ENCODE results near the gene CYREN.
"Not testable (repeated sequence)": the region's sequence is repeated elsewhere in the genome, so short reads cannot be mapped to it uniquely, and the experiment has no call there.

CYREN gene

DNA sequence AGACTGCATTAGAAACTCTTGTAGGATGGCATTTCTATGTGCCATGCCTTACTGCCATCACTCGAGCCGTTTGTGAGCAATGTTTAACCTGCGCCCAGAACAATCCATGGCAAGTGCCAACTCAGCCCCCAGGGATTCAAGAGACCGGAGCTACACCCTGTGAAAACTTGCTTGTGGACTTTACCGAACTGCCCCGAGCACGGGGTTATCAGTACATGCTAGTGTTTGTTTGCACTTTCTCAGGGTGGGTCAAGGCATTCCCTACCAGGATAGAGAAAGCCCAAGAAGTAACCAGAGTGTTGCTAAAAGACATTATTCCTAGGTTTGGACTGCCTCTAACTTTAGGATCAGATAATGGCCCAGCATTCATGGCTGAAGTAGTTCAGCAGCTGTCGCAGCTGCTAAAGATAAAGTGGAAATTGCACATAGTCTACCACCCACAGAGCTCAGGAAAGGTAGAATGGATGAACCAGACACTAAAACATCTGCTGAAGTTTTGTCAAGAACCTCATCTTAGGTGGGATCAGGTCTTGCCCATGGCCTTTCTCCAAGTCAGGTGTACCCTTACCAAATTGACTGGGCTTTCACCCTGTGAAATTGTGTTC is 8.9 kb upstream of the CYREN start:
- no peak for DNase-seq (ENCODE audit: extremely low read depth in 1 of 2, low read depth in 1 of 2)

DNA sequence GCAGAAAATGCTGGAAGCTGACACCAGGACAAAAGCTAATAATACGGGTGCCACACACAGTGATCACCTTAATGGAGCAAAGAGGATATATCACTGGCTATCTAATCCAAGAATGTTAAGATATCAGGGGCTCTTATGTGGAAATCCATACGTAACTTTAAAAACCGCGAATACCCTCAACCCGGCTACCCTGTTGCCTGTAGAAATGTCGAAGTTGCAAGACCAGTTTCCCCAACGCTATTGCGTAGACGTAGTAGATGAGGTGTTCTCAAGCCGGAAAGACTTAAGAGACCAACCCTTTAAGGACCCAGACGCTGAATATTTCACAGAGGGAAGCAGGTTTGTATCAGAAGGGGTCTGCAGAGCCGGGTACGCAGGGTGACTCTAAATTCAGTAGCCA is 7.9 kb upstream of the CYREN start:
- DNase-seq (ENCODE audit: extremely low read depth in 1 of 2, low read depth in 1 of 2), result no peak

DNA sequence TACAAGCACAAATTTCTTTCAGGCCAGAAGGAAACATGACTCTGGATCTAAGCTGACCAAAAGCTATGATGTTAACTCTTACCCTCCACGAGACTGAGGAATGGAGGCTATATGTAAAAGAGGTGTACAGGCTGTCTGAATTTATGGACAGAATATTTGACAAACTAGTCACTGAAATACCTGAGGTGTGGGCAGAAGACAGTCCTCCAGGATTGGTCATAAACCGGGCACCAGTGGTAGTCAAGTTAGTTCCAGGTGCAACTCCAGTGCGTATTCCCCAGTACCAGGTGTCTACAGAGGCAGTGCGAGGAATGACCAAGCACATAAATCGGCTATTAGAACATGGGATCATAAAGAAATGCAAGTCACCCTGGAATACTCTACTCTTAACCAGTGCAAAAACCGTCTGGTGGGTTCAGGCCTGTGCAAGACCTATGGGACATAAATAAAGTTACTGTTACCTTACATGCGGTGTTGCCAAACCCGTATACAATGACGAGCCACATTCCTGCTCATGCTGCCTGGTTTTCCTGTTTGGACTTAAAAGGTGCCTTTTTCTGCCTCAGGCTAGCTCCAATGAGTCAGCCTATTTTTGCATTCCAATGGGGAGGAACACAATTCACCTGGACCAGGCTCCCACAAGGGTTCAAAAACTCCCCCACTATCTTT is 6.7 kb upstream of the CYREN start:
- DNase-seq (ENCODE audit: extremely low read depth in 1 of 2, low read depth in 1 of 2), result no peak

DNA sequence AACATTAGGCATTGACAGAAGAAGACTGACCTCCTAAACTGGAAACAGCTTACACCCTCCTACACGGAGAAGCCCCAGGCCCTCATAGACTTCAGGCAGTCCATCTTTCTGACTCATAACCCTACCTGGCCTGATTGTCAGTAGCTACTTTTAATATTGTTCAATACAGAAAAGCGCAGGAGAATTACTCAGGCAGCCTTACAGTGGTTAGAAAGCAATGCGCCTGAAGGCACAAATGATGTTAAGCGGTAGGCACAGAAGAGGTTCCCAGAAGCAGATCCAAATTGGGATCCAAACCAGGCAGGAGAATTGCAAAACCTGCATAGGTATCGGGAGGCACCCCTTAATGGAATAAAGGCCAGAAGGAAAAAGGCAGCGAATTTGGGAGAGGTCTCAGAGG is 5.4 kb upstream of the CYREN start:
- no peak for DNase-seq (ENCODE audit: extremely low read depth in 1 of 2, low read depth in 1 of 2)

DNA sequence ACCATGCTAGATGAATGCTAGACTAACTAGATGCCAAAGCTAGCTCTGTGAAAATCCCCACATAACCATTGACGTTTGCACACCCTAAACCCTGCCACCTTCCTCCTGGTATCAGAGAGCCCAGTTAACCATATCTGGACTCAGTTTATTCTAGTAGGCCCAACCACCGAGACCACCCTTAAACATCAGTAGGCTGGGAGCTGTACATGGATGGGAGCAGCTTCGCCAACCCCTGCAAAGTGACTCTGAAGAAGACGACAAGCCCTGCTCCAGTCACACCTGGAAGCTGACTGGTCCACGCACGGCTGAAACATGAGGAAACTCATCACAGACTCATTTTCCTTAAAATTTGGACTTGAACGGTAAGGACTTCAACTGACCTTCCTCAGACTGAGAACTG is 4.4 kb upstream of the CYREN start:
- no peak for DNase-seq (ENCODE audit: extremely low read depth in 1 of 2, low read depth in 1 of 2)

DNA sequence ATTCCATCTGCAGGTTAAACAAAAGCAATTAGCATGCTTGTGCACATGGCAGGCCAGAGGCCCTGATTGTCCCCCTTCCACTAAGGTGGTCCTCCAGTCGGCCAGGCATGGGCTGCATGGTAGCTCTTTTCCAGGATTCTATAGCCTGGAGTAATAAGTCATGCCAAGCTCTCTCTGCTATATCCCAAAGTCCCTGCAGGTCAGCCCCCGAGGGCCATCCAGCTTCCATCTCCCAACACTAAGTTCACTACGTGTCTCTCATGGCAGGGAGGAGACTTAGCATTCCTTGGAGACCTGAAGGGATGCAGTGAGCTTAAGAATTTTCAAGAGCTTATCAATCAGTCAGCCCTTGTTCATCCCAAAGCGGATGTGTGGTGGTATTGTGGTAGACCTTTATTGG is 3.4 kb upstream of the CYREN start:
- DNase-seq (ENCODE audit: extremely low read depth in 1 of 2, low read depth in 1 of 2), result not testable (repeated sequence)

DNA sequence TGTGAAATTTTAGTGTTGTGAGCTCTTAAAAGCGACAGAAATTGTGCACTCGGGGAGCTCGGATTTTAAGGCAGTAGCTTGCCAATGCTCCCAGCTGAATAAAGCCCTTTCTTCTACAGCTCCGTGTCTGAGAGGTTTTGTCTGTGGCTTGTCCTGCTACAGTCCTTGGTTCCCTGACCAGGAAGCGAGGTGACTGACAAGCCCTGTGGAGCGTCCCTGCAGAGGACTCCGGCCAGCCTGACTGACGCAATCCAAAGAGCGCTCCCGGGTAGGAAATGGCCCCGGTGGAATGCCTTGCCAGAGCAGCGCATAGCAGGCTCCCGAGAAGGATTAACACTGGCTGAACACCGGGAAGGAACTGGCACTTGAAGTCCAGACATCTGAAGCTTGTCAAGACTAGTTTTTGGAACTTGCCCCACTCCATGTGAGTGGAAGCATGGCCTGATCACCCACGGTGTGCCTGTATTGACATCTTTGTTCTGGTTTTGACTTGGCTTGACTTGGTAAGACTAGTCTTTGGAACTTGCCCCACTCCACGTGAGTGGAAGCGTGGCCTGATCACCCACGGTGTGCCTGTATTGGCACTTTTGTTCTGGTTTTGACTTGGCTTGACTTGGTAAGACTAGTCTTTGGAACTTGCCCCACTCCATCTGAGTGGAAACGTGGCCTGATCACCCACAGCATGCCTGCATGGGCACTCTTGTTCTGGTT is 1.2 kb upstream of the CYREN start:
- DNase-seq (ENCODE audit: extremely low read depth in 1 of 2, low read depth in 1 of 2), result not testable (repeated sequence)

DNA sequence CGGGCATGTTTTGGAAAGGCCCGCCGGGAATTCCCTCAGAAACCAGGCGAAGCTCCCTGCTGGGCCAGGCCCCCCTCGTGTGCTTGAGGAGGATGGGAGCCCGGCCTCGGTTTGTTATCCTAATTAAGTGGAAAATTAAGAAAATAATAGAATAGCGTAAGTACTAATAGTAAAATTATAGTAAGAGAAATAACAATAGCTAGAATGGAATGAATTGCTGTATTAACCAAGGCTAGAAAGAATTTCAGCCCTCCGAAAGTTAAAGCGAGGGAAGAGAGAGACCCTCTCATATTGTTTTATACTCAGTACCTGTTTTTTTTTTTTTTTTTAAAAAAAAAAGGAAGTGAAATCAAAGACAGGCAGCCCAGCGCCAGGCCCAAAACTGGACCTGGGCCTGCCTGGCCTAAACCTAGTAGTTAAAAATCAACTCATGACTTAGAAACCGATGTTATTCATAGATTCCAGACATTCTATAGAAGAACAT is 533 bp upstream of the CYREN start:
- DNase-seq (ENCODE audit: extremely low read depth in 1 of 2, low read depth in 1 of 2), result not testable (repeated sequence)

DNA sequence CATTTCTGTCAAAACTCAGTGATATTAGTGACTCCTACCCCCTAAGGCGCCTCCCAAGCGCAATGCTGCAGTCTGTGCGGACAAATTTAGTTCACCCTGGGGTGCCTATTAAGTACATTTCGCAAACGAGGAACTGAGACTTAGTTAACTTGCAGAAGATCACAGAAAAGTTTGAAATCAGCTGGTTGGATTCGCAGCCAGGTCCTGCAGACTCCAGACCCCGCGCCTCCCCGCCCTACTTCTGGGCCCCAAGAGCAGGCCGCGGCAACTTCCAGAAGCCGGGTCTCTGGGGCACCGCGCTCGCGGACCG is 588 bp downstream of the CYREN start:
- DNase-seq (ENCODE audit: extremely low read depth in 1 of 2, low read depth in 1 of 2), result no peak

DNA sequence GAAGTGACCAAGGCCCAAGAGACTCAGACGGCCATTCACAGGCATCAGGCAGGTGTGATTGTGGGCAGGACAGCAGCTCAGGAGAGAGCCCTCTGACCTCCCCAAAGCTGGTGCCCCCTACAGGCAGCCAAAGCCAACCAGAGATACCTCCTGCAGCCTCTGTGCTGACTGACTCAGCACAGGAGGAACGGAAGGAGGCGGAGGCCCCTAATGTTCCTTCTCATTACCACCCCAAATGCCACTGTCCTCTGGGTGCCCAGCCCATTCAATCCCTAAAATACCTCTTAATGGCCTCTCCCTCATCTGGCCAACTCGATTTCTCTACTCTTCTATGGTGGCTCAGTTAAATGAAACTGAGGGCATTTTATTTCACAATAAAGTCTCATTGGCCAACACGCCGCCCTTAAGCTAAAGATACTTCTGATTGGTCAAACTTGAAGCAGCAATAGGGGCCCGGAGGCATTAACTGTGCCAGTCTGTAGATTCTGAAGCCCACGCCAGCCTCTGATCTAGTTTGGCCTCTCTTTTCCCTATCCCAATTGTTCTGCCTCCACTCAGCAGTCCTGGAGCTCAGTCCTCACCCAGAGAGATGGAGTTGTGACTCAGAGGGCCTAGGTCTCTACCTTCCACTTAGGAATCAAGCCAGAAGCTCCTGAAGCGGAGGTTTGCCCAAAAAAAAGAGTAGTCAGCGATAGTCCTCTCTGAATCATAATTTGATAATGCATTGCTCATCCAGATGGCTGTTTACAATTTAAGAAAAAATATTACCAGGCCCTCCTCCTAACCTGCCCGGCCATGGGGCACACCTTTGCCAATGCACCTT is 1.2 kb downstream of the CYREN start:
- DNase-seq (ENCODE audit: extremely low read depth in 1 of 2, low read depth in 1 of 2), result peak; percentile 39 to 68

DNA sequence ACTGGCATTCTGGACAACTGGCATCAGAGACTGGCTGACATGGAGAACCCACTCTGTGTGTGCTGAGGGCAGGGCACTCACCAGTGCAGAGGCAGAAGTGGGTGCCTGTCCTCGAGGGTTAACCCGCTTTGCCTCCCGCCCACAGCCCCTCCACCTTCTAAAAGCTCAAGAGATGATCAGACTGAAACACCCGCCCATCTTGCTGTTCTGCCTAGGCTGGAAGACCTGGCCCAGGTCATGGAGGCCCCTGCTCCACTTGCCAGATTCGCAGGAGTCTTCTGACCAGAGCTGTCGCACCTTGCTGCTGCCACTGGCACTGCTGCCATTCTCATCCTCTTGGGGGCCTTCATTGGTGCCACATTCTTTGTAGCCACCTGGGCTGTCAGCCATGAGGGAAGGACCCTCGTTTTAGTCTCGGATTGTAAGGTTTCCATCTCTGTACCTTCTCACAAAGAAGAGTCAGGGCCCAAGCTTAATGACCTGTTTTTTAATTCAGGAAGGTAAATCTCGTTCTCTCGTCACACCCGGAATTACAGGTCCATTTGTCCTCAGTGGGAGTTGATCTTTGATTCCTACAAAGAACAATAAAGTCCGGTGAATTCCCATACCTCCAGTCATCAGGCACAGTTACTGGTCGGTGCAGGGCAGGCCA is 1.9 kb downstream of the CYREN start:
- DNase-seq (ENCODE audit: extremely low read depth in 1 of 2, low read depth in 1 of 2), result no peak

DNA sequence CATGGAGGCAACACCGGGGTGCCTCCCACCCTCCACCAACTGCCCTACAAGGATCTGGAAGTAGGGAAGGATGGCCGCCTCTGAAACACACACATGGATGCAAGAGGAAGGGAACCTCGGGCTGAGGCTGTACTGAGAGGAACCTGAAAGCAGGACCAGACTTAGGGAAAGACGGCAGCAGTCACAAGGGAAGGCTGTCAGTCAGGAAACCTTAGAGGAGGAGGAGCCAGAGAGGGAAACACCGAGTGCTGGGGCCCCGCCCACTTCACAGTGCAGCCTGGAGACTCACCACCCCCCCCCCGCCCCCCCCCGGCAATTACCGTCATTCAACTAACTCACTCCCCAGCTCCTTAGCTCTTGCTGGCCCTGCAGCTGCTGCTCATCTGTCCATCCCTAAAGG is 2.5 kb downstream of the CYREN start:
- DNase-seq (ENCODE audit: extremely low read depth in 1 of 2, low read depth in 1 of 2), result no peak

DNA sequence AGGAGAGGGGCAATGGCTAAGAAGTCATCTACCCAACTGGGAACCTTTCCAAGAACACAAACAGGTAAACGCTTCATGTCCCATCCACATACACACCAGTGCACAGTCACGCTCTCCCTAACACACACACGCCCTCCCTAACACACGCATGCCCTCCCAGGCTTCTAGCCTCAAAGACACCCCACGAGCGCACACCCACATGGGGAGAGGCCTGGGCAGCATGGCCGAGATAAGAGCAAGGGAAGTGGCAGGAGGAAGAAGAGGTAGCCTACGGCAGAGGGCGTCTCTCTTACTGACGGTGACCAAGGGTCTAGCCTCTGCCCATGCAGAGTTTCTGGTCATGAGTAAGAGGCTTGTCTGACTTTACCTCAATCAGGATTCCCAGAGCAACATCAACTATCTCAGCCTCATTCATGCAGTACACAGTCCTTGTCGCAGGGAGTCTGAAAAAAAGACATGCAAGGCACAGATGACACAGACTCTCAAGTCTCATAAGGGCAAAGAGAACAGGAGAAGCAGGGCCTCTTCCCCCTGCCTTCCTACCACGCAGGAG is 3.1 kb downstream of the CYREN start:
- DNase-seq (ENCODE audit: extremely low read depth in 1 of 2, low read depth in 1 of 2), result no peak

DNA sequence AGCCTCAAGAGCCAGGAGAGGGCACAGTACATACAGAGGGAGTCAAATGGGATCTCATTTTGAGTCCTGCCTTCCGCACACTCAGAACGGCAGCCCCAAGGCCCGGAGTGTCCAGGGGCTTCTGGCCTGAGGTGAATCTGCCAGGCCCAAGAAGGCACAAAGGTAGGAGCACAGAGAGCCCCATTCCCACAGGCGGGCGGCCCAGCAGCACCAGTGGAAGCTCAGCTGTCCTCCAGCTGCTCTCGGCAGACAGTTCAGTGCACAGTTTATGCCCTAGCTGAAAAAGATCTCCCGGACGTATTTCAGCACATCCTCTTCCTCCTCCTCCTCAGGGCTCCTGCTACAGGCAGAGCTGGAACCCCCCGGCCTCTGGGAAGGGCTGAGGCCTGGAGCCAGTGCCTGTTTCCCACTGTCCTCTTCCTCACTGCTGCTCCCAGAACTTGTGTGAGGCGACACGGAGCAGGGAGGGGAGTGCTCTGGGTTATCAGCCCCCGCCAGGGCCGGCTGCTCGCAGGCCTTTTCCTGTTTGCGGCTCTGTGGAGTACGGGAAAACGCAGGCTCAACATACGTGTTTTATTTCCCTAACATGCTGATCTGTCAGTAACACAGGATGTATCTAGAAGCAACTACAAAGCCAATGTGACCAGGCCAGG is 4.0 kb downstream of the CYREN start:
- no peak for DNase-seq (ENCODE audit: extremely low read depth in 1 of 2, low read depth in 1 of 2)

DNA sequence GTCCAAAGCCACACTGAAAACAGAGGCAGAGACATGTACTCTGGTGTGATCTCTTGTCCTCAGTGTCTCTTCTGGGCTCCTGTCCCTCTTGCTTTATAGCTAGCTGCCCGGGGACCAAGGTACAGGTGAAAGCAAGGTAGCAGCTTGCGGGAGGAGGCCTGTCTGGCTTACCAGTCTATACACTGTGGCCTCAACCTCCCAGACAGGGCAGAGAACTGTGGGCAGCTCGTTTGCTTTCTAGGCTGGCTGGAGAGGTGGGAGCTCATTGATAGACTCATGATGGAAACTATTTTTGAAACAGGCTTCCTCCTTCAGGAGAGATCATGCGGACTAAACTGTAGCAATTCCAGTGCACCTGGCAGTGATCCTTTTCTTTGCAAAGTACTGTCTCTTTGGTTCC is 4.6 kb downstream of the CYREN start:
- no peak for DNase-seq (ENCODE audit: extremely low read depth in 1 of 2, low read depth in 1 of 2)

DNA sequence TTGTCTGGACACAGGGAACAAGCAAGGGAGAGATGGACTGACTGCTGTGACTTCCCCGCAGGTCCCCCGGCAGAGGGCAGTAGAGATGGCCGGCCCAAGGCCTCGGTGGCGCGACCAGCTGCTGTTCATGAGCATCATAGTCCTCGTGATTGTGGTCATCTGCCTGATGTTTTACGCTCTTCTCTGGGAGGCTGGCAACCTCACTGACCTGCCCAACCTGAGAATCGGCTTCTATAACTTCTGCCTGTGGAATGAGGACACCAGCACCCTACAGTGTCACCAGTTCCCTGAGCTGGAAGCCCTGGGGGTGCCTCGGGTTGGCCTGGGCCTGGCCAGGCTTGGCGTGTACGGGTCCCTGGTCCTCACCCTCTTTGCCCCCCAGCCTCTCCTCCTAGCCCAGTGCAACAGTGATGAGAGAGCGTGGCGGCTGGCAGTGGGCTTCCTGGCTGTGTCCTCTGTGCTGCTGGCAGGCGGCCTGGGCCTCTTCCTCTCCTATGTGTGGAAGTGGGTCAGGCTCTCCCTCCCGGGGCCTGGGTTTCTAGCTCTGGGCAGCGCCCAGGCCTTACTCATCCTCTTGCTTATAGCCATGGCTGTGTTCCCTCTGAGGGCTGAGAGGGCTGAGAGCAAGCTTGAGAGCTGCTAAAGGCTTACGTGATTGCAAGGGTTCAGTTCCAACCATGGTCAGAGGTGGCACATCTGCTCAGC is 6.0 kb downstream of the CYREN start:
- no peak for DNase-seq (ENCODE audit: extremely low read depth in 1 of 2, low read depth in 1 of 2)

DNA sequence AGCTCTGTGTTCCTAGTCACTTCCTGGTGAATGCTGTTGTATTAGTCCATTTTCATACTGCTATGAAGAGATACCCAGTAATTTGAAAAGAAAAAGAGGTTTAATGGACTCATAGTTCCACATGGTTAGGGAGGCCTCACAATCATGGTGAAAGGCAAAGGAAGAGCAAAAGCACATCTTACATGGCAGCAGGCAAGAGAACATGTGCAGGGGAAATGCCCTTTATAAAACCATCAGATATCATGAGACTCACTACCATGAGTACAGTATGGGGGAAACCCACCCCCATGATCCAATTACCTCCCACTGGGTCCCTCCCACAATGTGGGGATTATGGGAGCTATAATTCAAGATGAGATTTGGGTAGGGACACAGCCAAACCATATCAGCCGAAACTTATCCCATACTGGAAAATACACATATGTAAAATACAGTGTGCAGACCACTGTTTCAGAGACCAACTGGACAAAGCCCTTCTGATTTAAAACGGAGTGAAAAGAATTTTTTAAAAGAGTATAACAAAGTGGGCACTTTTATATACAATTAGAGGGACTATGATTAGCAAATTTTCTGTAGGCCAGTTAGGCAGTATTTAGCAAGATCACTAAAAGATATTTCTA is 8.0 kb downstream of the CYREN start:
- no peak for DNase-seq (ENCODE audit: extremely low read depth in 1 of 2, low read depth in 1 of 2)

DNA sequence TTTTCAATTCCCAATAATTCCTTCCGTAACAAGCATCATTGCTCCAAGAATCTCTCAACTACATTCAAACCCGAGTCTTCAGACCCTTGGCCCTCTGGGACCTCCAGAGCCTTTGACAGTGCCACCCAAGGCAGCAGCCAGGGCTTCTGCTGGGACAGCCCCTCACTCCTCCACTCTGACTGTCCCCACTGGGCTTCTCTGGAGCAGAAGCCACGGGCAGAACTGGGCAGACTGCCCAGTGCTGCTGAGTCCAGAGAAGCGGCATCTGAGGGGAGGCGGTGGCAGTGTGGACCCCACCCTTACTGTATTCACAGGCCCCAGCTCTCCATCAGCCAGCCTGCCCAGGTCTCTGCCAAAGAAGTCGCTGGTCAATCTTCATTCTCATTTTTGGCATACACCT is 8.8 kb downstream of the CYREN start:
- DNase-seq (ENCODE audit: extremely low read depth in 1 of 2, low read depth in 1 of 2), result no peak

Measured in stimulated activated CD8-positive, alpha-beta memory T cell treated with anti-CD3 and anti-CD28 coated beads, Interleukin-7, amount 100 ng/mL, for 48 hours (primary cell).